Left lung (tissue), 10 donors: ENCODE measurements around the gene DNAJB14. TPM values are rescaled to one million over a fixed set of nuclear protein-coding genes. Genes with fewer than 3 reads are reported as not detected.

Experiments
- ATAC-seq: fragments of 200-7000 bp; cut with Tn5 transposase; one replicate; pipeline ENCODE4 v1.9.1; 2020; ENCODE audit warnings: moderate library complexity
- DNase-seq, 4 donors: peaks; one replicate each; pipeline ENCODE4 v3.0.0-alpha.2; 2013 to 2020
- H3K27ac ChIP-seq, 2 donors: fragments of 200-600 bp; sonication (generic) in 1 of 2; one replicate each; pipeline versions ENCODE4 v1.5.0 to v1.8.0; 2020 to 2021
- H3K27me3 ChIP-seq, 2 donors: fragments of 200-600 bp; sonication (generic) in 1 of 2; one replicate each; pipeline versions ENCODE4 v1.5.0 to v1.8.0; 2020 to 2021
- H3K36me3 ChIP-seq, 2 donors: fragments of 200-600 bp; sonication (generic) in 1 of 2; one replicate each; pipeline versions ENCODE4 v1.5.0 to v1.8.0; 2020 to 2021
- H3K4me1 ChIP-seq, 2 donors: fragments of 200-600 bp; one replicate each; pipeline ENCODE4 v1.8.0; 2021
- H3K4me3 ChIP-seq, 2 donors: fragments of 200-600 bp; sonication (generic) in 1 of 2; one replicate each; pipeline versions ENCODE4 v1.5.0 to v1.8.0; 2020 to 2021; ENCODE audit warnings: mild to moderate bottlenecking in 1 of 2
- H3K9me3 ChIP-seq, 2 donors: fragments of 200-600 bp; sonication (generic) in 1 of 2; one replicate each; pipeline versions ENCODE4 v1.5.0 to v1.8.0; 2020 to 2021
- intact Hi-C, 2 donors: fragments of 100-400 bp; cut with DNase I; formaldehyde crosslinking; loops; one replicate each; pipeline versions ENCODE4 v1.11.2 to v1.14.2; 2022
- polyA plus RNA-seq, 6 donors: library from polyadenylated mRNA; unstranded; fragments of 120-200 nt; gene quantifications; one replicate each; pipeline ENCODE4 v1.2.1, GENCODE V29; 2013; ENCODE audit not compliant: insufficient read length in 6 of 6
- total RNA-seq, 2 donors: library from RNA; stranded (reverse); fragmentation: NEBNext Ultra II Directional; extraction: Animal tissue kit (Norgen Biotek cat#: 25700); gene quantifications; one replicate each; pipeline ENCODE4 v1.2.1, GENCODE V29; 2021
- TF ChIP-seq, protein P1 (sequence below), 2 donors: fragments of 200-600 bp; sonication (generic) in 1 of 2; IDR thresholded peaks; one replicate each; pipeline versions ENCODE4 v1.5.0 to v1.8.0; 2021; ENCODE audit warnings: antibody characterized with exemption in 2 of 2
- donor health status: DM: no; HTN: yes; CAD: no.
- donor health status: DM: no; HTN: no; CAD: no.

DNAJB14 gene
- total and polyA plus RNA-seq, 8 donors, result 44.7 to 60.3 (median 50.5) TPM

DNA sequence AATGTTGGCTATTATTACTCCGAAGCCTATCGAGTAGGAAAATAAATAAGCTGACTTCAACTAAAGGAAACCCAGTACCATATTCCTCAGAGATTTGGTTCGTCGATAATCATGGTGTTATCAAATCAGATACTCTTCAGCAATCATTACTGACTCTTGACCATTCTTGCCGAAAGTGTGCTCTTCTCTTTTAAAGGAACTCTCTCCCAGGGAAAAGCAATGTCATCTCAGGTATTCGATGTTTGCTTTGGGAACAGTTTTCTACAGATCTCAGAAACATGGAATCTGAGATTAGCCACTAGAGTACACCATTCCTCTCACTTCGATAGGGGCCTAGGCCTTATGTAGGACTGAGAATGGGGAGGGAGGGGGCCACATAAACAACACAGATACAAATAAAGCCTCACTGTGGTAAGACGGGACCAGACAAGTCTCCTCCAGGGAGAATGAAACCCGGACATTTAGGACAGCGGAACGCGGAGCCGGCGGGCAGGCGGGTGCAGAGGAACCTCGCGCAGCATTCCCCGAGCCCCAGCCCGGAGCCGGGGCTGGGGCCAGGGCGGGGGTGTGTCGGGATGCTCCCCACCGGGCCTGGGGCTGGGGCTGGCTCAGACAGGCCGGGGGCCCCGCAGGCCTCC is 581 bp downstream of the DNAJB14 start:
- Histone ChIP-seq H3K4me3 (peak overlapping the region; percentile 90 to 95), H3K36me3 (peaks cover 0 to 10% of the 10 kb centered on the region in 2 donors), H3K27me3 (no peaks in the 10 kb centered on the region), H3K27ac (peak overlapping the region; percentile 95 to 96), H3K9me3 (no peaks in the 10 kb centered on the region), H3K4me1 (peaks cover 13 to 62% of the 10 kb centered on the region in 2 donors)
- DNase-seq (peak; percentile 31 to 90 (median 40)), ATAC-seq (peak; percentile 3)
- TF ChIP-seq, protein P1, sequence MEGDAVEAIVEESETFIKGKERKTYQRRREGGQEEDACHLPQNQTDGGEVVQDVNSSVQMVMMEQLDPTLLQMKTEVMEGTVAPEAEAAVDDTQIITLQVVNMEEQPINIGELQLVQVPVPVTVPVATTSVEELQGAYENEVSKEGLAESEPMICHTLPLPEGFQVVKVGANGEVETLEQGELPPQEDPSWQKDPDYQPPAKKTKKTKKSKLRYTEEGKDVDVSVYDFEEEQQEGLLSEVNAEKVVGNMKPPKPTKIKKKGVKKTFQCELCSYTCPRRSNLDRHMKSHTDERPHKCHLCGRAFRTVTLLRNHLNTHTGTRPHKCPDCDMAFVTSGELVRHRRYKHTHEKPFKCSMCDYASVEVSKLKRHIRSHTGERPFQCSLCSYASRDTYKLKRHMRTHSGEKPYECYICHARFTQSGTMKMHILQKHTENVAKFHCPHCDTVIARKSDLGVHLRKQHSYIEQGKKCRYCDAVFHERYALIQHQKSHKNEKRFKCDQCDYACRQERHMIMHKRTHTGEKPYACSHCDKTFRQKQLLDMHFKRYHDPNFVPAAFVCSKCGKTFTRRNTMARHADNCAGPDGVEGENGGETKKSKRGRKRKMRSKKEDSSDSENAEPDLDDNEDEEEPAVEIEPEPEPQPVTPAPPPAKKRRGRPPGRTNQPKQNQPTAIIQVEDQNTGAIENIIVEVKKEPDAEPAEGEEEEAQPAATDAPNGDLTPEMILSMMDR (IDR thresholded peaks at IDR 0.05), result no peak
- intact Hi-C loops, result loop anchor here in 1 of 2 donors (5.0 to 10.0 kb wide), 3 partner anchors 51 to 384 kb away; partner anchors contain the start of genes DAPP1, LAMTOR3 and TRMT10A

DNA sequence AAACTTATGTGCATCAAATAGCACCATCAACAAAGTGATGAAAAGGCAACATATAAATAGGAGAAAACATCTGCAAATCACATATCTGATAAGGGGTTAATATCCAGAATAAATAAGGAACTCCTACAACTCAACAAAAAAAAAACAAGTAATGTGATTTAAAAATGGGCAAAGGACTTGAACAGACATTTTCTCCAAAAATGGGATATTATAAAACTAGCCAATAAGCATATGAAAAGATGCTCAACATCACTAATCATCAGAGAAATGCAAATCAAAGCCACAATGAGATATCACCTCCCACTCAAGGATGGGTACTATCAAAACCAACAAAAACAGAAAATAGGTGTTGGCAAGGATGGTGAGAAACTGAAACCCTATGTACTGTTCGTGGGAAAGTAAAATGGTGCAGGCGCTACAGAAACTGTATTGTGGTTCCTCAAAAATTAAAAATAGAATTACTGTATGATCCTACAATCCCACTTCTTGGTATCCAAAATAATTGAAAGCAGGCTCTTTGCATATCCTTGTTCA is 2.4 kb downstream of the DNAJB14 start:
- DNase-seq, result no peak
- Histone ChIP-seq H3K27ac (no peak overlapping the region), H3K9me3 (no peaks in the 10 kb centered on the region), H3K27me3 (no peaks in the 10 kb centered on the region), H3K4me1 (peaks cover 13 to 62% of the 10 kb centered on the region in 2 donors), H3K36me3 (peaks cover 0 to 10% of the 10 kb centered on the region in 2 donors), H3K4me3 (no peak overlapping the region)
- no peak for ATAC-seq
- TF ChIP-seq, protein P1 (IDR thresholded peaks at IDR 0.05), result no peak
- intact Hi-C loops, result loop anchor here in 1 of 2 donors (10.0 kb wide), 2 partner anchors 49 to 129 kb away; partner anchors contain the start of genes DAPP1 and LAMTOR3

DNA sequence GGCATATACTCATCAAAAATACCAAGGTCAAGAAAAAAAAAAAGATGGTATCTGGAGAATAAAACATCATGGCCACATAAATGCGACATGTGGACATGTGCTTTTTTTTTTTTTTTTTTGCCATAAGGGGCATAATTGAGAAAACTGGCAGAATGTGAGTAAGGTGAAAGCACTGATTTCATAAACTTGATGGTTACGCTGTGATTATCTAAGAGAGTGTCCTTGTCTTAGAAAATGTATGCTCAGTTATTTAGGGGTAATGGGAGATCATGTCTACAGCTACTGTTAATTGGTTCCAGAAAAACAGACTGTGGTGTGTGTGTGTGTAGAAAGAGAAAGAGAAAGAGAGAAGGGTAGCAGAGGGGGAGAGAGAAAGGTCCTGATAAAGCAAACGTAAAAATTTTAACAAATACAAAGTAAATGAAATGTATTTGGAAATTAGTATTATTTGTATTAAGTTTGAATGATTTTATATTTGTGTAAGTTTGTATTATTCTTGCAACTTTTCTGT is 8.1 kb downstream of the DNAJB14 start:
- intact Hi-C loops, result no loop called here
- TF ChIP-seq, protein P1 (IDR thresholded peaks at IDR 0.05), result no peak
- H3K9me3 ChIP-seq, result peaks cover 0 to 27% of the 10 kb centered on the region in 2 donors
- peaks cover under 1 to 15% of the 10 kb centered on the region in 2 donors for H3K4me1 ChIP-seq
- H3K27ac ChIP-seq, result no peak overlapping the region
- no peaks in the 10 kb centered on the region for H3K27me3 ChIP-seq
- ATAC-seq, result no peak
- H3K36me3 ChIP-seq, result peaks cover 0 to 16% of the 10 kb centered on the region in 2 donors
- DNase-seq, result no peak
- no peak overlapping the region for H3K4me3 ChIP-seq

DNA sequence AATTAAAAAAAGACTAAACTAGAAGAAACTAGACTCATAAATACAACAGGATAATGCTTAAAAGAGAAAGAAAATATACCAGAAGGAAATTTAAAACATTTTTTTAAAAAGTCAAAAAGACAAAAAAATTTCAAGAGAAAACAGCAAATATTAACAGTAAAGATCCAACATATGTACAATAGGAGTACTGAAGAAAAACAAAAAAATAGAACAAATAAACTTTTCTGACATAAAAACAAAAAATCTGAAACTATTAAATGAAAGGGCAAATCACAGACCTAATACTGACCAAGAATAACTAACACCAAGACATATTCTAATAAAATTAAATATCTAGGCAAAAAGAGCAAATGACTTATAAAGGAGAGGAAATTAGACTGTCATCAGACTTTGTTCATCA is 11.5 kb downstream of the DNAJB14 start:
- intact Hi-C loops, result no loop called here
- no peak for DNase-seq
- Histone ChIP-seq H3K27me3 (no peaks in the 10 kb centered on the region), H3K4me3 (no peak overlapping the region), H3K36me3 (peaks cover 0 to 19% of the 10 kb centered on the region in 2 donors), H3K27ac (no peak overlapping the region), H3K9me3 (peaks cover 0 to 27% of the 10 kb centered on the region in 2 donors), H3K4me1 (no peaks in the 10 kb centered on the region)
- ATAC-seq, result no peak
- TF ChIP-seq, protein P1 (IDR thresholded peaks at IDR 0.05), result no peak

DNA sequence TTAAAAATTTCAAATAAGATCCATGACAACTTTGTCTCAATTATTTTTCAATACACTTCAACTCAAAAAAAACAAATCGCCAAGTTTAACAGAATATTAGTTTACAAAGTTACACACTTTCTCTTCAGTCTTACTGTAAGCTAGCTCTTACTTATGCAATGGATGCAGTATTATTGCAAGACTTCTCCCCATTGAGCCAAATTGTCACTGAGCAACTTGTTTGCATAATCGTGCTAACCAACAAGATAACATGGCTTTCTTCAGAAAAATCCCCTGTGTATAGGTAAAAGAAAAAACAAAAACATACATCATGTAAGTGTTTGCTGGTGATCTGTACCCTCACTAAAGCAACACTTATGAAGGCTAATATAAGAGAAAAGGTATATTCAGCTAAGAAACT is 18.9 kb downstream of the DNAJB14 start:
- TF ChIP-seq, protein P1 (IDR thresholded peaks at IDR 0.05), result no peak
- Histone ChIP-seq H3K36me3 (peaks cover 0 to 24% of the 10 kb centered on the region in 2 donors), H3K4me3 (no peak overlapping the region), H3K27me3 (no peaks in the 10 kb centered on the region), H3K27ac (no peak overlapping the region), H3K9me3 (no peaks in the 10 kb centered on the region), H3K4me1 (no peaks in the 10 kb centered on the region)
- intact Hi-C loops, result no loop called here
- ATAC-seq (no peak), DNase-seq (no peak)
